Calu3 (cell line): ENCODE data around the gene NHSL2. TPM values are rescaled to one million over a fixed set of nuclear protein-coding genes. Genes with fewer than 3 reads are reported as not detected.
"Not testable (repeated sequence)": the region's sequence is repeated elsewhere in the genome, so short reads cannot be mapped to it uniquely, and the experiment has no call there.

ENCODE experiments used
- BruUV-seq: library from RNA; stranded (reverse); fragments of 400-500 nt; replicated peaks from 2 replicates; lab custom pipeline; 2021; lab: Mats Ljungman, UMichigan
- CTCF ChIA-PET: fragments of 300-600 bp; sonication (Branson Sonifier 250); formaldehyde crosslinking; loops from one replicate; lab custom pipeline; 2022; ENCODE audit warnings: antibody characterized with exemption; lab: Charles Lee
- DNase-seq: peaks from one replicate; pipeline ENCODE4 v3.0.0; 2022
- H3K27ac Mint-ChIP-seq: one replicate; pipeline ENCODE4 v1.8.0; 2022; ENCODE audit warnings: mixed read lengths; ENCODE audit not compliant: unreplicated experiment
- H3K27me3 Mint-ChIP-seq: one replicate; pipeline ENCODE4 v1.8.0; 2022; ENCODE audit warnings: mixed read lengths; ENCODE audit not compliant: unreplicated experiment
- H3K36me3 Mint-ChIP-seq: one replicate; pipeline ENCODE4 v1.8.0; 2022; ENCODE audit warnings: mild to moderate bottlenecking, moderate library complexity, mixed read lengths; ENCODE audit not compliant: insufficient read depth, unreplicated experiment
- H3K4me1 Mint-ChIP-seq: one replicate; pipeline ENCODE4 v1.8.0; 2022; ENCODE audit warnings: mild to moderate bottlenecking, low read depth, mixed read lengths; ENCODE audit not compliant: unreplicated experiment
- H3K4me3 Mint-ChIP-seq: one replicate; pipeline ENCODE4 v1.8.0; 2022; ENCODE audit warnings: mild to moderate bottlenecking, low read depth, moderate library complexity, mixed read lengths; ENCODE audit not compliant: unreplicated experiment
- H3K9me3 Mint-ChIP-seq: one replicate; pipeline ENCODE4 v1.8.0; 2022; ENCODE audit warnings: low read depth, mixed read lengths; ENCODE audit not compliant: unreplicated experiment
- intact Hi-C: fragments of 100-400 bp; cut with micrococcal nuclease; formaldehyde crosslinking; loops from one replicate; pipeline ENCODE4 v1.10.0; 2022; ENCODE audit not compliant: unreplicated experiment
- total RNA-seq: library from RNA; stranded (reverse); gene quantifications from 2 replicates; pipeline ENCODE4 v1.2.3, GENCODE V29; 2022
- TF ChIP-seq, protein P1 (sequence below): fragments of 200-600 bp; IDR thresholded peaks from one replicate; pipeline ENCODE4 v1.8.0; 2022; ENCODE audit warnings: antibody characterized with exemption; ENCODE audit not compliant: unreplicated experiment

Gene NHSL2
- total RNA-seq, 1 experiment from 2014 or later = 0.09 TPM

- H3K36me3 Mint-ChIP-seq = no peaks in the 10 kb centered on the region
- TF ChIP-seq, protein P1, sequence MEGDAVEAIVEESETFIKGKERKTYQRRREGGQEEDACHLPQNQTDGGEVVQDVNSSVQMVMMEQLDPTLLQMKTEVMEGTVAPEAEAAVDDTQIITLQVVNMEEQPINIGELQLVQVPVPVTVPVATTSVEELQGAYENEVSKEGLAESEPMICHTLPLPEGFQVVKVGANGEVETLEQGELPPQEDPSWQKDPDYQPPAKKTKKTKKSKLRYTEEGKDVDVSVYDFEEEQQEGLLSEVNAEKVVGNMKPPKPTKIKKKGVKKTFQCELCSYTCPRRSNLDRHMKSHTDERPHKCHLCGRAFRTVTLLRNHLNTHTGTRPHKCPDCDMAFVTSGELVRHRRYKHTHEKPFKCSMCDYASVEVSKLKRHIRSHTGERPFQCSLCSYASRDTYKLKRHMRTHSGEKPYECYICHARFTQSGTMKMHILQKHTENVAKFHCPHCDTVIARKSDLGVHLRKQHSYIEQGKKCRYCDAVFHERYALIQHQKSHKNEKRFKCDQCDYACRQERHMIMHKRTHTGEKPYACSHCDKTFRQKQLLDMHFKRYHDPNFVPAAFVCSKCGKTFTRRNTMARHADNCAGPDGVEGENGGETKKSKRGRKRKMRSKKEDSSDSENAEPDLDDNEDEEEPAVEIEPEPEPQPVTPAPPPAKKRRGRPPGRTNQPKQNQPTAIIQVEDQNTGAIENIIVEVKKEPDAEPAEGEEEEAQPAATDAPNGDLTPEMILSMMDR = no peak
- peaks cover 85% of the 10 kb centered on the region for H3K27me3 Mint-ChIP-seq
- no peak overlapping the region for H3K27ac Mint-ChIP-seq
- no peak overlapping the region for H3K4me3 Mint-ChIP-seq
- CTCF ChIA-PET = no interaction called here
- DNase-seq = no peak
- intact Hi-C loops = no loop called here
- H3K9me3 Mint-ChIP-seq = no peaks in the 10 kb centered on the region
- no TSS peak for BruUV-seq
- H3K4me1 Mint-ChIP-seq = no peaks in the 10 kb centered on the region
Measured at GRCh38 chrX:72057849-72058248, 147.2 kb downstream of the NHSL2 start.

DNA sequence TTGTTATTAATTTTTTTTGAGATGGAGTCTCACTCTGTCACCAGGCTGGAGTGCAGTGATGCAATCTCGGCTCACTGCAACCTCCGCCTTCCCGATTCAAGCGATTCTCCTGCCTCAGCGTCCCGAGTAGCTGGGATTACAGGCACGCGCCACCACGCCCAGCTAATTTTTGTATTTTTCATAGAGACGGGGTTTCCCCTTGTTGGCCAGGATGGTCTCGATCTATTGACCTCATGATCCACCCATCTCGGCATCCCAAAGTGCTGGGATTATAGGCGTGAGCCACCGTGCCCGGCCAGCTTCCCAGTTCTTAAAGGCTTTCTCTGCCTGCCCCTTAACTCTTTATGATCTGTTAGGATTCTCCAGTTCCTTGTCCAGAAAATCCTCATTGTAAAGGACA is 147.7 kb downstream of the NHSL2 start:
- H3K9me3 Mint-ChIP-seq, H3K4me3 Mint-ChIP-seq, H3K36me3 Mint-ChIP-seq, CTCF ChIA-PET, H3K27ac Mint-ChIP-seq, H3K4me1 Mint-ChIP-seq, BruUV-seq, intact Hi-C loops, DNase-seq: not testable (repeated sequence)
- H3K27me3 Mint-ChIP-seq = peaks cover 85% of the 10 kb centered on the region

DNA sequence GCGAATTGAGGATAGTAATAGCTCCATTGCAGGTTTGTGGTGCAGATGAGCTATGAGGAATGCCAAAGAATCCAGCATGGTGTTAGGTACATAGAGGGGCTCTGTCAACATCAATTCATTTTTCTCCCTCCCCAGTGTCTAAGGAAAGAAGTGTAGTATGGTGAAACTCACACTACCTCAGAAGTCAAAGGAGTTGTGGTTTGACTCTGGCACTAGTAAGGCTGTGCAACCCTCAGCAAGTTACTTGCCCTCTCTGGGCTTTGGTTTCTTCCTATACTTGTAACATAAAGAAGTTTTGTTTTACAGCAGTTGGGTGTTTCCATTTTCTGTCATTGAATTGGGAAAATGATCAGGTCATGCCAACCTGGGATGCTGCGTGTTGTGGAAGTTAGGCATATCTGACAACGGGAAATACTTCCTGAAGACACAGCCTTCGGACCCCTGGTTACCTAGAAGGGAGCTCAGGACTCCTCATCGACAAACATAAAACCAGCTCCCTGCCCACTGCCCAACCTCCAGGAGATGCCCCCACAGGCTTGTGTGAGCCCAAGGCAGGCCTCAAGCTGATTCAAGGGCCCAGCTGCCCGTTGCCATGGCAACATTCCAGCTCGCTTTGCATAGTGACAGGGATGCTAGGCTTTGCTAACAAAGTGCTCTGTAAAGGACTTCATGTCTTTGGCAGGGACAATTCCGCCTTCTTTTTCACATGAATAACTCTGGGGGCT is 149.7 kb downstream of the NHSL2 start:
- Mint-ChIP-seq H3K9me3 (no peaks in the 10 kb centered on the region), H3K4me1 (no peaks in the 10 kb centered on the region), H3K4me3 (no peak overlapping the region), H3K27me3 (peaks cover 85% of the 10 kb centered on the region), H3K36me3 (no peaks in the 10 kb centered on the region), H3K27ac (no peak overlapping the region)
- BruUV-seq = no TSS peak
- intact Hi-C loops = no loop called here
- TF ChIP-seq, protein P1 = no peak
- DNase-seq = no peak
- CTCF ChIA-PET = no interaction called here

- intact Hi-C loops = no loop called here
- TF ChIP-seq, protein P1 = no peak
- Mint-ChIP-seq H3K27me3 (peaks cover 85% of the 10 kb centered on the region), H3K4me1 (no peaks in the 10 kb centered on the region), H3K27ac (no peak overlapping the region), H3K36me3 (no peaks in the 10 kb centered on the region), H3K9me3 (no peaks in the 10 kb centered on the region), H3K4me3 (no peak overlapping the region)
- no peak for DNase-seq
- CTCF ChIA-PET = no interaction called here
- BruUV-seq = no TSS peak
Measured at GRCh38 chrX:72060921-72061490, 150.4 kb downstream of the NHSL2 start.

GRCh38 chrX:72062916-72063315 is 152.3 kb downstream of the NHSL2 start:
- Mint-ChIP-seq H3K27me3 (peaks cover 86% of the 10 kb centered on the region), H3K9me3 (no peaks in the 10 kb centered on the region), H3K4me3 (no peak overlapping the region), H3K36me3 (no peaks in the 10 kb centered on the region), H3K27ac (no peak overlapping the region), H3K4me1 (no peaks in the 10 kb centered on the region)
- CTCF ChIA-PET = no interaction called here
- no peak for DNase-seq
- TF ChIP-seq, protein P1 = no peak
- intact Hi-C loops = no loop called here
- BruUV-seq = no TSS peak
